ENCODE results near the gene SLC4A2.

SLC4A2 gene

GRCh38 chr7:151063212-151063561 is 3.8 kb downstream of the SLC4A2 start:
- DNase-seq: no peak

- no peak for DNase-seq
Observed at GRCh38 chr7:151064454-151064853, 5.1 kb downstream of the SLC4A2 start.

GRCh38 chr7:151064993-151065392 is 5.6 kb downstream of the SLC4A2 start:
- DNase-seq: no peak

GRCh38 chr7:151065516-151065915 is 6.1 kb downstream of the SLC4A2 start:
- no peak for DNase-seq

GRCh38 chr7:151066273-151066974 is 7.0 kb downstream of the SLC4A2 start:
- no peak for DNase-seq

GRCh38 chr7:151068069-151068773 is 8.8 kb downstream of the SLC4A2 start:
- DNase-seq: no peak

- no peak for DNase-seq
Observed at GRCh38 chr7:151069841-151070573, 10.6 kb downstream of the SLC4A2 start.

GRCh38 chr7:151070574-151070960 is 11.2 kb downstream of the SLC4A2 start:
- no peak for DNase-seq

GRCh38 chr7:151071032-151071866 is 11.9 kb downstream of the SLC4A2 start:
- no peak for DNase-seq

GRCh38 chr7:151073990-151074389 is 14.6 kb downstream of the SLC4A2 start:
- DNase-seq: no peak

- DNase-seq: no peak
Observed at GRCh38 chr7:151074817-151075661, 15.7 kb downstream of the SLC4A2 start.

GRCh38 chr7:151075662-151075971 is 16.2 kb downstream of the SLC4A2 start:
- DNase-seq: no peak

- no peak for DNase-seq
Observed at GRCh38 chr7:151075978-151076426, 16.6 kb downstream of the SLC4A2 start.

- DNase-seq: no peak
Observed at GRCh38 chr7:151076863-151077704, 17.7 kb downstream of the SLC4A2 start.

- no peak for DNase-seq
Observed at GRCh38 chr7:151077705-151078232, 18.4 kb downstream of the SLC4A2 start.

GRCh38 chr7:151078233-151079040 is 19.0 kb downstream of the SLC4A2 start:
- DNase-seq: no peak

GRCh38 chr7:151079199-151079910 is 20.0 kb downstream of the SLC4A2 start:
- DNase-seq: no peak

- no peak for DNase-seq
Observed at GRCh38 chr7:151080067-151080521, 20.7 kb downstream of the SLC4A2 start.

GRCh38 chr7:151080522-151081169 is 21.3 kb downstream of the SLC4A2 start, which contains the start of gene FASTK:
Gene FASTK (minus strand): TSS chr7:151080809. CDS start chr7:151080766, 43 bp downstream.
- DNase-seq: peak; percentile 66
